ENCODE results near the gene PELI1. TPM values are rescaled to one million over a fixed set of nuclear protein-coding genes. Genes with fewer than 3 reads are reported as not detected.

The PELI1 gene, protein sequence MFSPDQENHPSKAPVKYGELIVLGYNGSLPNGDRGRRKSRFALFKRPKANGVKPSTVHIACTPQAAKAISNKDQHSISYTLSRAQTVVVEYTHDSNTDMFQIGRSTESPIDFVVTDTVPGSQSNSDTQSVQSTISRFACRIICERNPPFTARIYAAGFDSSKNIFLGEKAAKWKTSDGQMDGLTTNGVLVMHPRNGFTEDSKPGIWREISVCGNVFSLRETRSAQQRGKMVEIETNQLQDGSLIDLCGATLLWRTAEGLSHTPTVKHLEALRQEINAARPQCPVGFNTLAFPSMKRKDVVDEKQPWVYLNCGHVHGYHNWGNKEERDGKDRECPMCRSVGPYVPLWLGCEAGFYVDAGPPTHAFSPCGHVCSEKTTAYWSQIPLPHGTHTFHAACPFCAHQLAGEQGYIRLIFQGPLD
- polyA plus RNA-seq: 10 to 100 TPM; 20.5 to 26.6 (median 23.8) TPM
- long read RNA-seq, donor 1: 0 reads
- long read RNA-seq, donor 2, partial matches to known transcripts: 0 of 2 reads
- long read RNA-seq, donor 2, other reads (novel, unspliced or antisense): 0 of 2 reads
- long read RNA-seq, donor 3: 0 reads
- long read RNA-seq, donor 4: 0 reads
- long read RNA-seq, donor 5: 0 reads
- long read RNA-seq, donor 6, partial matches to known transcripts: 0 of 3 reads
- long read RNA-seq, donor 6, other reads (novel, unspliced or antisense): 0 of 3 reads
- long read RNA-seq, donor 7: 0 reads
- long read RNA-seq, donor 8, partial matches to known transcripts: 0 of 1 reads
- long read RNA-seq, donor 8, other reads (novel, unspliced or antisense): 0 of 1 reads
- long read RNA-seq, donor 9, partial matches to known transcripts: 0 of 1 reads
- long read RNA-seq, donor 9, other reads (novel, unspliced or antisense): 0 of 1 reads
- long read RNA-seq, donor 10, transcript PELI1-201 (7 exons, 3,750 nt): major isoform, 7 of 7 reads
- long read RNA-seq, donor 10, partial matches to known transcripts: 0 of 7 reads
- long read RNA-seq, donor 10, other reads (novel, unspliced or antisense): 0 of 7 reads

- H3K27me3 ChIP-seq (ENCODE audit: control insufficient read depth in 3 of 3, insufficient read depth in 3 of 3, low read length in 3 of 3): no peaks in the 10 kb centered on the region
- no peak for FAIRE-seq
- WGBS, 3 donors: 1 to 3% (median 2%) methylated on average over 51 to 68 of the region's 68 CpGs
Observed at GRCh38 chr2:64144057-64145013, at the start of gene PELI1. TSS of gene PELI1 (minus strand) at chr2:64144420. CDS start at chr2:64108310, 36,110 bp downstream.

DNA sequence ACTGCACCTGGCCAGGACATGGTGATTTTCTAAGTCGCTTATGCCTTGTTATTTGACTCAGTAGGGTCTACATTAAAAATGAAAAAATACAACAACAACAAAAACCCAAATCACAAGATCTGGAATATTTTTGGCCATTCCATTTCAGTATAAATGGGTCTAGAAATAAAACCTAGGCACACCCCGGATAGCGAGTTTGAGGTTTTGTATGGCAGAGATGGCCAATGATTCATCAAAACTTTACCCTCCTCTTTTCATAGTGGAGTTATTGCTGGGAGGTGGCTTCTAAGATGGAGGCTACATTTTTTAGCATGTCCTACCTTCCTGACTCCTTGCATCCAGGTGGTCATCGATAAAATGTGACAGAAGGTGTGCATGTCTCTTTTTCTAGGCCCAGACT lies 49.3 kb upstream of the PELI1 start:
- H3K36me3 ChIP-seq (ENCODE audit: control insufficient read depth in 3 of 3, insufficient read depth in 2 of 3, low read depth in 1 of 3, low read length in 3 of 3): no peaks in the 10 kb centered on the region
- H3K9me3 ChIP-seq (ENCODE audit: control insufficient read depth in 2 of 2, insufficient read depth in 1 of 2, low read depth in 1 of 2, low read length in 1 of 2): no peaks in the 10 kb centered on the region
- 94 to 95% (median 95%) methylated on average over 4 of the region's 4 CpGs for WGBS, 3 donors
- peaks cover 3 to 7% (median 5%) of the 10 kb centered on the region in 3 donors for H3K4me1 ChIP-seq (ENCODE audit: control insufficient read depth in 3 of 3, insufficient read depth in 2 of 3, low read depth in 1 of 3, low read length in 2 of 3)
- DNase-seq (no peak), FAIRE-seq (no peak)
- no peak overlapping the region for H3K4me3 ChIP-seq (ENCODE audit: low read depth in 1 of 3, low read length in 3 of 3)
- H3K27ac ChIP-seq (ENCODE audit: low read depth in 1 of 3, low read length in 2 of 3): no peak overlapping the region
- no peaks in the 10 kb centered on the region for H3K27me3 ChIP-seq (ENCODE audit: control insufficient read depth in 3 of 3, insufficient read depth in 3 of 3, low read length in 3 of 3)

More at GRCh38 chr2:64144057-64145013, at the start of gene PELI1:
- DNase-seq: peak; percentile 97 to 99
- Histone ChIP-seq H3K27ac (ENCODE audit: low read depth in 1 of 3, low read length in 2 of 3) (peak within 1 kb of the TSS; percentile 97 to 100 (median 99)), H3K36me3 (ENCODE audit: control insufficient read depth in 3 of 3, insufficient read depth in 2 of 3, low read depth in 1 of 3, low read length in 3 of 3) (peaks cover 0 to 1% (median 1%) of the 10 kb centered on the region in 3 donors), H3K4me3 (ENCODE audit: low read depth in 1 of 3, low read length in 3 of 3) (peak within 1 kb of the TSS; percentile 63 to 100 (median 99)), H3K9me3 (ENCODE audit: control insufficient read depth in 2 of 2, insufficient read depth in 1 of 2, low read depth in 1 of 2, low read length in 1 of 2) (no peaks in the 10 kb centered on the region), H3K4me1 (ENCODE audit: control insufficient read depth in 3 of 3, insufficient read depth in 2 of 3, low read depth in 1 of 3, low read length in 2 of 3) (peaks cover under 1 to 5% (median 2%) of the 10 kb centered on the region in 3 donors)

DNA sequence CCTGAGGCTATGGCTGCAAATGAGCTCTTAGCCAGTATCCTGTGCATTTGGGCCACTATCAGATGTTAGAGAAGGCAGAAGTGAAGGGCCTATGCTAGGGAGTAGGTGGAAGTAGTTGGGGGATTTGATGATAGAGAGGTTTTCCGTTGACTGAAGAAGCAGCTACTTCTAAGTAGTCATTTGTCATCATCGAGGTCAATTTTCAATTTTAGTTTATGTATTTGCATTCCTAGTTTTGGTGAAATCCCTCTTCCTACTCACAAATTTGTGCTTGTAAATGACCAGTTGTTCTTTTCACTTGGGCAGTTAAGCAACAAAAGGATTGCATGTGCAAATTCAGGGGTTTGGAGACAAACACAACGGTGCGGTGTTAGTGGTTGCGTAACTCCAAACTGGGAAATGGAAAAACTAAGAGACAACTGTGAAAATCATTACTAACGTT lies 48.5 kb upstream of the PELI1 start:
- DNase-seq (no peak), FAIRE-seq (no peak)
- Histone ChIP-seq H3K36me3 (ENCODE audit: control insufficient read depth in 3 of 3, insufficient read depth in 2 of 3, low read depth in 1 of 3, low read length in 3 of 3) (no peaks in the 10 kb centered on the region), H3K27ac (ENCODE audit: low read depth in 1 of 3, low read length in 2 of 3) (peak overlapping the region in 1 of 3 donors; percentile 59), H3K9me3 (ENCODE audit: control insufficient read depth in 2 of 2, insufficient read depth in 1 of 2, low read depth in 1 of 2, low read length in 1 of 2) (no peaks in the 10 kb centered on the region), H3K4me1 (ENCODE audit: control insufficient read depth in 3 of 3, insufficient read depth in 2 of 3, low read depth in 1 of 3, low read length in 2 of 3) (peaks cover 3 to 7% (median 5%) of the 10 kb centered on the region in 3 donors), H3K4me3 (ENCODE audit: low read depth in 1 of 3, low read length in 3 of 3) (no peak overlapping the region), H3K27me3 (ENCODE audit: control insufficient read depth in 3 of 3, insufficient read depth in 3 of 3, low read length in 3 of 3) (no peaks in the 10 kb centered on the region)
- WGBS, 3 donors: 50 to 78% (median 69%) methylated on average over 6 of the region's 6 CpGs

DNA sequence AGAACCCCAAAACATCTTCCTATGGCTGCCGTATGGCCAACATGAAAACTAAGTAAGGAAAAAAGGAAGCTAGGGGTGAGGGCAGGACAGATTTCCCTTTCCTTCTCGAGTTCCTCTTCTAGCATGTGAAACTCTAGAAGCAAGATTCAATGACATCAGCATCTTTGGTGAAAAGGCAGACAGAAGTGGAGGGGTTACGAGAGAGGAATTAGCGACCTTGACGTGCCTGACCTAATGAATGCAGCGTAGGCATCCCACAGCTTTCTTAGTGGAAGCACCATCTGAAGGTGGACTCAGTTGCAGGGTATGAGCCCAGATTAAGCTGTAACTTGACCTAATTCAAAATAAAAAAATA lies 47.9 kb upstream of the PELI1 start:
- Histone ChIP-seq H3K27ac (ENCODE audit: low read depth in 1 of 3, low read length in 2 of 3) (no peak overlapping the region), H3K36me3 (ENCODE audit: control insufficient read depth in 3 of 3, insufficient read depth in 2 of 3, low read depth in 1 of 3, low read length in 3 of 3) (no peaks in the 10 kb centered on the region), H3K4me1 (ENCODE audit: control insufficient read depth in 3 of 3, insufficient read depth in 2 of 3, low read depth in 1 of 3, low read length in 2 of 3) (peaks cover 3 to 7% (median 5%) of the 10 kb centered on the region in 3 donors), H3K27me3 (ENCODE audit: control insufficient read depth in 3 of 3, insufficient read depth in 3 of 3, low read length in 3 of 3) (no peaks in the 10 kb centered on the region), H3K4me3 (ENCODE audit: low read depth in 1 of 3, low read length in 3 of 3) (no peak overlapping the region), H3K9me3 (ENCODE audit: control insufficient read depth in 2 of 2, insufficient read depth in 1 of 2, low read depth in 1 of 2, low read length in 1 of 2) (no peaks in the 10 kb centered on the region)
- WGBS, 3 donors: 81 to 90% (median 85%) methylated on average over 6 of the region's 6 CpGs
- DNase-seq (no peak), FAIRE-seq (no peak)

- Histone ChIP-seq H3K27me3 (ENCODE audit: control insufficient read depth in 3 of 3, insufficient read depth in 3 of 3, low read length in 3 of 3) (no peaks in the 10 kb centered on the region), H3K27ac (ENCODE audit: low read depth in 1 of 3, low read length in 2 of 3) (no peak overlapping the region), H3K36me3 (ENCODE audit: control insufficient read depth in 3 of 3, insufficient read depth in 2 of 3, low read depth in 1 of 3, low read length in 3 of 3) (no peaks in the 10 kb centered on the region), H3K9me3 (ENCODE audit: control insufficient read depth in 2 of 2, insufficient read depth in 1 of 2, low read depth in 1 of 2, low read length in 1 of 2) (no peaks in the 10 kb centered on the region), H3K4me3 (ENCODE audit: low read depth in 1 of 3, low read length in 3 of 3) (no peak overlapping the region), H3K4me1 (ENCODE audit: control insufficient read depth in 3 of 3, insufficient read depth in 2 of 3, low read depth in 1 of 3, low read length in 2 of 3) (peaks cover 5 to 7% (median 5%) of the 10 kb centered on the region in 3 donors)
- DNase-seq (peak in 1 of 2 donors; percentile 47), FAIRE-seq (no peak)
Observed at GRCh38 chr2:64189586-64189985, 45.4 kb upstream of the PELI1 start.

DNA sequence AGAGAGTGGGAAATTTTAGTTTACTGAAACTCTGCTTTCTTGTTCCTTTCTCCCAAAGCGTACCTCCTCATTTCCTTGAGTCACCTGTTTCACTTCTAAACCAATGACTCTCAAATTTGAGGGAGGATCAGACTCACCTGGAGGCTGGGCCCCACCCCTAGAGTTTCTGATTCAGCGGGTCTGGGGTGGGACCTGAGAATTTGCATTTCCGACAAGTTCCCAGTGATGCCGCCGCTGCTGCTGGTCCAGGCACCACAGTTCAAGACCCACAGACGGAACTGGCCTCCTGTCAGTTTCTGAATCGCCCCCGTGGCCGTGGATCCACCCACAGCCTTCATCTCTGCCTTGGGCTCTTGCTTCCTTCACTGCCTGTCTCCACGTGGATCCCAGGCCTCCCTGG lies 44.9 kb upstream of the PELI1 start:
- Histone ChIP-seq H3K27ac (ENCODE audit: low read depth in 1 of 3, low read length in 2 of 3) (no peak overlapping the region), H3K36me3 (ENCODE audit: control insufficient read depth in 3 of 3, insufficient read depth in 2 of 3, low read depth in 1 of 3, low read length in 3 of 3) (no peaks in the 10 kb centered on the region), H3K27me3 (ENCODE audit: control insufficient read depth in 3 of 3, insufficient read depth in 3 of 3, low read length in 3 of 3) (no peaks in the 10 kb centered on the region), H3K4me3 (ENCODE audit: low read depth in 1 of 3, low read length in 3 of 3) (no peak overlapping the region), H3K4me1 (ENCODE audit: control insufficient read depth in 3 of 3, insufficient read depth in 2 of 3, low read depth in 1 of 3, low read length in 2 of 3) (peaks cover 5 to 7% (median 5%) of the 10 kb centered on the region in 3 donors), H3K9me3 (ENCODE audit: control insufficient read depth in 2 of 2, insufficient read depth in 1 of 2, low read depth in 1 of 2, low read length in 1 of 2) (no peaks in the 10 kb centered on the region)
- FAIRE-seq: no peak
- no peak for DNase-seq
- 70 to 76% (median 71%) methylated on average over 10 of the region's 10 CpGs for WGBS, 3 donors

DNA sequence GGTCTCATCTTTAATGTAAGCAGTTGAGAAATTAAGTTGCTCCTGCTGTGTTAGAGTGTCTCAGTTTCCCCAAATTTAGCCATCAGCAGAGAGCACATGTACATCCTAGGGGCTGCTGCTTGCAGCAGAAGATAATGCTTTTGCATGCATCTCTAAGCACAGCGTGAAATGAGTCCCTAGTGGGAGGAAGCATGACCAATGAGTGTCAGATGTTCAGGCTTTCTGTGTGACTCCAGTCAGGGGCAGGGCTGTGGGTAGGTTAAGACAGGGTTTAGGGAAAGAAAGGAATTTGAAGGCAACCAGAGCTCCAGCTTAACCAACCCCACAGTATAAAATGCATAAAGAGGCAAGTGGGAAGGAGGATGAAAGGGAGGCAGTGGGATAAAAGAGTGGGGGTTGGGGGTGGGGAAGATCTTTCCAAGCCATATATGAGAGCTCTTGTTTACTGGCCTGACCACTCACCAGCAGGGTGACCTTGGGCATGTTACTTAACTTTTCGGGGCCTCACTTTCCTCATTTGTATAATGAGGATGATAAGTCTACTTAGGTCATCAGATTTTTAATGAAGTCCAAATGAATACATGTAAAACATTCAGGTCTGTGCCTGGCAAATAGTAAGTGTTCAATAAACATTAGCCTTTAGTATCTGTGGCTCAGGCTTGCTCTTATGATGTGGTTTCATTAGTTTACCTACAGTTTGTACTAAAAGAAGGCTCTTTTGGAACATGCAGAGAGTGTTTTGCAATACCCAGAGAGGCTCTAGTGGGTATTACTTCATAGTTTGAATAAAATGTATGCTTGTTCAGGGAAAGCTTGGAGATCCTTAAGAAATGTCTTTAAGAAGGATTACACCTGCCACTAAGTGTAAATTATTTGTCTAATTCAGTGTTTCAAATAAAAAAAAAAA lies 42.7 kb upstream of the PELI1 start:
- FAIRE-seq: no peak
- Histone ChIP-seq H3K36me3 (ENCODE audit: control insufficient read depth in 3 of 3, insufficient read depth in 2 of 3, low read depth in 1 of 3, low read length in 3 of 3) (no peaks in the 10 kb centered on the region), H3K27me3 (ENCODE audit: control insufficient read depth in 3 of 3, insufficient read depth in 3 of 3, low read length in 3 of 3) (no peaks in the 10 kb centered on the region), H3K4me1 (ENCODE audit: control insufficient read depth in 3 of 3, insufficient read depth in 2 of 3, low read depth in 1 of 3, low read length in 2 of 3) (peaks cover 5 to 7% (median 5%) of the 10 kb centered on the region in 3 donors), H3K9me3 (ENCODE audit: control insufficient read depth in 2 of 2, insufficient read depth in 1 of 2, low read depth in 1 of 2, low read length in 1 of 2) (no peaks in the 10 kb centered on the region), H3K4me3 (ENCODE audit: low read depth in 1 of 3, low read length in 3 of 3) (no peak overlapping the region), H3K27ac (ENCODE audit: low read depth in 1 of 3, low read length in 2 of 3) (no peak overlapping the region)
- DNase-seq: no peak
- 67 to 86% (median 76%) methylated on average over 2 of the region's 2 CpGs for WGBS, 3 donors

Data from small intestine (tissue), 16 donors.